HUDEP-2 (cell line): Measurements from ENCODE around the gene ZNF101.

Source experiments
- DNase-seq, 76 experiments: peaks; one replicate each; lab custom pipeline; 2025; ENCODE audit not compliant: unreplicated experiment in 76 of 76; lab: John Stamatoyannopoulos, UW

ZNF101 gene

DNA sequence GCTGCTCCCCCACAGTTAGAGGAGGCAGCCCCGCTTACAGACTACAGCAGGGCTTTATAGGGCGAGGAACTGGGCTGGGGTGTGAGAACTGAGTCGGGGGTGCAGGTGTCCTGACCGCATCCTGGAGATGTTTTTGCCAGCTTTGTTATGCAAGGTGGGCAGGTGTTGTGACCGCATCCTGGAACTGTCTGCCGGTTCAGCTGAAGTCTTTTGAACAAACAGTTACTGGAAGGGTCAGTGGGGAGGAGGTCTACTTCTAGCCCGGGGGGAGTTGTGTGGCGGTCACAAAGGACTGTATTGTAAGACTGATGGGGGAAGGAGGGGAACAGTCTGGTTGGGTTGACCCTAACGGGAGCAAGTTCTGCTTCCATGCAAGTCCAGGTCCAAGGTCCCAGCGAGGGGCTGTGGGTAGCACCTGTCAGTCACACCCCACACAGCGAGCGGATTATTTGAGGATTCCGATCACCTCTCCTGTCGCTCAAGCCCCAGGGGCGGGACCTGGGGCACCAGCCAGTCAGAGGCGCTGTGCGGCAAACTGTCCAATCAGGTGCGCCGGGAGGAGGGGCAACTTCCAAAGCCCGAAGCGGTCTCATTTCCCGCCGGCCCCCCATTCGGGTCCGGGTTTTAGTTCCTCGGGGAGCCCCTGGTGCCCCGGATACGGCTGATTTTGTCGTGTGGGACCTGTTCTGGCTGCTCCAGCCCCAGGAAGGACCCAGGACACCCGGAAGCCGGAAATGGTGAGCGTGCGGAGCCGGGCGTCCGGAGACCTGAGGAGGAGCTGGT is at the start of gene ZNF101:
Gene ZNF101, plus strand, starts transcription at position 610 of the 783 bp plus-strand sequence. Its CDS starts 125 bp downstream, at position 735.
- DNase-seq: peak; percentile 31 to 97 (median 92)

- DNase-seq: no peak
Measured at GRCh38 chr19:19619181-19619848, 49.3 kb upstream of the ZNF101 start.

DNA sequence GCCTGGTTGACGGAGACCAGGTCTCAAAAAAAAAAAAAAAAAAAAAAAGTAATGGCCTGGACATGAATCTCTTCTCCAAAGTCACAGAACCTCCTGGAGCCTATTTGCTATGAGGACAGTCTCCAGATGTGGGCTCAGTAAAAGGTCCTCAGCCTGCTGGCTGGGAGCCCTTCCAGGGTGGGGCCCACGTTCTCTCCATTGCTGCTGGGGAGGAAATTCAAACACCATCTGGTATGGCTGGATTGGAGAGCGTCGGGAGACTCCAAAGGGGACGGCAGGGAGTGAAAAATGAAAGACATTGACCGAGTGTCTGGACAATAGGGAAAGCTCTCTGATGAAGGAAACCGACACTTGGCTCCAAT is 48.8 kb upstream of the ZNF101 start:
- no peak for DNase-seq

DNA sequence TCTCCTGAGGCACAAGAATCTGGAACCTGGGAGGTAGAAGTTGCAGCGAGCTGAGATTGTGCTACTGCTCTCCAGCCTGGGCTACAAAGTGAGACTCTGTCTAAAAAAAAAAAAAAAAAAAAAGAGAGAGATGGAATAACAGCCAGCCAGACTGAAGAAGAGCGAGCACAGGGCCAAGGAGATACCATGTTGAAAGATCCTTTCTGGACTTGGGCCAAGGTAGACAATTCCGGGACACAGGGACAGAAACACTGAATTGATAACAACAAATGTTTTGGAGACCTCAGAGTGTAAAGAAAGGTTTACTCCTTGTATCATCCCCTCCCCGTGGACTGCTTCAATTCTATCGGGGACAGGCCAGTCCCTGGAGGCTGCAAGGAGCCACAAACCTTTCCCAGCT is 45.3 kb upstream of the ZNF101 start:
- no peak for DNase-seq

GRCh38 chr19:19624032-19624570 is 44.5 kb upstream of the ZNF101 start:
- no peak for DNase-seq

GRCh38 chr19:19626516-19627472 is 41.8 kb upstream of the ZNF101 start:
- peak in 1 of 76 experiments; percentile 5 for DNase-seq

DNA sequence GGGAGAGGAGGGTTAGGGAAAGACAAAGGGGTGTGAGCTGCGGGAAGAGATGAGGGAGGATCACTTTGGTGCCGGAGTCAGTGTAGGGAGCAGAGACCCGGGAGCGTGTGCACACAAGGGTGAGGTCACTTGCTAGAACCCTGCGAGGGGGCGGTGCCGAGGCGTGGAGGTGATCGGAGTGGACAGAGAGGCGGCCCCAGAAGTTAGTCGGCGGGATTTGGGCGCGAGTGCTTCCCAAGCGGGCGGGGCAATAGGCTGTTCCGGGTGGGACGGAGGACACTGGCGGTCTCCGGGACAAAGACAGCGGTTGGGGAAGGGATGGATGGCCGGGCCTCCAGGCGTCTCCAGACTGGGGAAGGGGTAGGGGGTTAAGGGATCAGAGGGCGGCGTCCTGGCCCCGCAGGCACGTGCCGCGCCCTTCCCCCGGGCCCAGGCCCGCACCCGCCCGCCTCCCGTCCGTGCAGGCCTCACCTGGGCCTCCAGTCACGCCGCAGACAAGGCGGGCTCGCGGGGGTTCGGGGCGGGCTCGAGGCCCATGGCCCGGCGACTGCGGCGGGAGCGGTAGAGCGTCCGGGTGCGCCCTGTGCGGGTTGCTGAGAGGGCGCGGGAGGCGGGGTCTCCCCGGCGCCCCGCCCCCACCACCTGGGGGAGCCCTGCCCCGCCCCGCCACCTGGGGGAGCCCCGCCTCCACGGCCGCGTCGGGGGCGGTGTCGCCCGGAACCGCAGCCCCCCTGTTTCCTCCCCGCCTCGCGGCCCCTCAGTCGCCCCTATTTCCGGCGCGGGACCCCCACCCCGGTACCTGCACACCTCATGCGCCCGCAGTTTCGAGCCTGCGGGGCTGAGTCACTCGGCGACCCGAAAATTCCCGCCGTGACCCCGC is 40.8 kb upstream of the ZNF101 start, which contains the start of gene LPAR2:
Gene LPAR2, minus strand, starts transcription at position 600 of the 880 bp plus-strand sequence. CDS start 945 bp downstream, outside the sequence.
- no peak for DNase-seq

GRCh38 chr19:19628501-19629134 is 40.0 kb upstream of the ZNF101 start:
- DNase-seq: no peak

DNA sequence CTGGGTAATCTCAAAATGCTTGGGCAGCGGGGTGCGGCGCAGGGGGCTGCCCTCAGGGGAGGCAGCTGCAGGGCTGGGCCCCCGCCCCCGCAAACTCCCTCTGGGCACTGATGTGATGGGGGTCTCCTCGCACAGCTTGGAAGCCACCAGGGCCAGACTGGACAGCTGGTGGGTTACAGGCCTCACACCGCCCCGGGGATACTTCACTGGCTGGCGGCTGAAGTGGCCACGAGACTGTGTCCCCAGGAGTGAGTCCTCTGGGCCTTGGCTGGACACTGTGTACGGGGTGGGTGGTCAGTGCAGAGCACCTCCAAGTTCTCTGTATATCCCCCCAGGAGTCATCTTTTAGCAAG is 38.6 kb upstream of the ZNF101 start:
- no peak for DNase-seq

- no peak for DNase-seq
Measured at GRCh38 chr19:19630426-19630825, 38.2 kb upstream of the ZNF101 start.

DNA sequence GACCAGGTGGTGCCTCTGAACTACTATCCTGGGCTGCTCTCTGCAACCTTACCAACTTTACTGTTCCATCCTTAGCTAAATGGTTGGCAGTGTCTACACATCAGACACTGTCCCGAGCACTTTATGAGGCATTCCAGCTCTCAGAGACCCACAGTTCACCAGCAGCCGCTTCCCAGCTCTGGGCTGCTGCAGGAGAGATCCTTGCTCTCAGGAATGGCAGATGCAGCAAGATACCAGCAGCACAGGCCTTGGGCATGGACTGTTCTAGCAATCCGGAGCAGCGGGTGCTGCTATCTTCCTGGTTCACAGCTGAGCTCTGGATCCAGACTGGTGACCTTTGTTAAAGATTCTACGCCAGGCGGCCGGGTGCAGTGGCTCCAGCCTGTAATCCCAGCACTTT is 37.3 kb upstream of the ZNF101 start:
- no peak for DNase-seq

DNA sequence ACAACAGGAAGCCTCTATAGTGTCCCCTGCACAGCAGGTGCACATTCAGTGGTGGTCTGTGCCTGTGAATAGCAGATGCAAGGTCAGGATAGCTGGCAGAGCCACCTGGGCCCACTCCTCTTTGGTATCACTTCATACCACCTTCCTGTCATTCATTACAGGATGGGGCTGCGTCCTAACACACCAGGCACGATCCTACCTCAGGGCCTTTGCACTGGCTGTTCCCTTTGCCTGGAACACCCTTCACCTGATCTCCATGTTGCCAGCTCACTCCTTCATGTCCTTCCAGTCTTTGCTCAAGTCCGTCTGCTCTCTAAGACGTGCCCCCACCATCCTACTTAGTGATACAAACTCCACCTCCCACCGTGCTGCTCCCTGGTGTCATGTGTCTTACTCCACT is 36.0 kb upstream of the ZNF101 start:
- DNase-seq: no peak

DNA sequence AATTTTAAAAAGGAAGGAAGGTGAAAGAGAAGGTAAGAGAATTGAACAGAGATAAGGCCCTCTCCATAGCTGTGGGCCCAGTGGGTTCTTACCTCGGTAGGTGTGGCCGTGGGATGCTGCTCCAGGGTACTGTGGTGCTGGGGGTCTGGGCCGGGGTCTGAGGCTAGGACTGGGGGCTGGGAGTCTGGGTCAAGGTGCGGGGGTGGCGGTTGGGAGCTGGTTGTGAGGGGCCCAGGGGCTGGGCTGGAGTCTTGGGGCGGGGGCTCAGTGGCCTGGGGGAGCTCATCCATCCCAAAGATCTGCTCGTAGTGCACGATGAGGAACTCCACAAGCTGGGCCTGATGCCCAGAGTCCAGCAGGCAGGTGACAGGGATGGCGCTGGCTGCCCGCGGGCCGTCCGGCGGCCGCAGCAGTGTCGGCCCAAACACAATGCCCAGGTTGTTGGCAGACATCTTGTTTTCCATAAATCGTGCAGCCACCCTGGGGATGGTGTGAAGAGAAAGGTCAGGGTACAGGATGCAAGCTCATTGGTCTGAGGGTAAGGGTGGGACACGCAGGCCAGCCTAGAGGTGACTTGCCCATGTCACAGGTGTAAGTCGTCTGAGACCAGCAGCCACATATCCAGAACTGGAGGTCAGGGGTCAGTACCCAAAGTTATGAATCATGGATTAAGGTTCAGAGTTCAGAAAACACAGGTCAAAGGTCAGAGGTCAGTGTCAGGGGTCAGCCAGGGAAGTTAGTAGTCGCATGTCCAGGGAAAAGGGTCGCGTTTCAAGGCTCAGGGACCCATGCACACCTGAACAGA is 34.7 kb upstream of the ZNF101 start:
- DNase-seq: no peak

DNA sequence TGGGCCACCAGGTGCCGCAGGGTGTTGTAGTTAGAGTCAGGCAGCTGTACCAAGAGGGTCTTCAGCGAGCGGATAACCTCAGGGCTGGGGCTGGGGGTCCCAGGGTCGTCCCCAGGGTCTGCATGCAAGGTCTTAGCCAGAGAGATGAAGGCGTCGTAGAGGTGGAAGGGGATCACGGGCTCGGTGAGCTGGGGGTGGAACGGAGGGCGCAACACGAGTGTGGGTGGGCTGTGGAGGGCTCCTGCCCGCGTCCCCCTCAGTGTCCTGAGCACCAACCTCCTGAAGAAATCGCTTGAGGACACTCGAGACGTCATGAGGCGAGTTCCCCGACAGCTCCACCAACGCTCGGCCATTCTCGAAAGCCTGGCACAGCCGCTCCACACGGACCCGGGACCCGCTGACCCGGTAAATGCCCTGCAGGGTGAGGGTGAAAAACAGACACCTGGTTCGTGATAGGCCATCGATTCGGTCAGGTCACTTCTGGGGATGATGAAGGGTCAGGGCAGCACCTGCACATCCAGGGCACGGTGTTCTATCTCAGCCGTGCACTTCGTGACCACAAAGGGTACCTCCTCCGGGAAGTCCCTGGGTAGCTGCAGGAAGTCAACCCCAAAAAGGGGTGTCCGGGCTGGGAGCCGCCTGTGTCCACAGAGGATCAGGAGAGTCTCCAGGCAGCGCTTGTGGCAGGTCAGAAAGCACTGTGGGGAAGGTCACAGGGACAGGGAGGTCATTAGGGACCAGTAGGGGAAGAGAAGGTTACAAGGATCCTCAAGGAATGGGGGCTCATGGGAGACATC is 33.9 kb upstream of the ZNF101 start:
- DNase-seq: no peak

- no peak for DNase-seq
Measured at GRCh38 chr19:19635313-19635702, 33.3 kb upstream of the ZNF101 start.

DNA sequence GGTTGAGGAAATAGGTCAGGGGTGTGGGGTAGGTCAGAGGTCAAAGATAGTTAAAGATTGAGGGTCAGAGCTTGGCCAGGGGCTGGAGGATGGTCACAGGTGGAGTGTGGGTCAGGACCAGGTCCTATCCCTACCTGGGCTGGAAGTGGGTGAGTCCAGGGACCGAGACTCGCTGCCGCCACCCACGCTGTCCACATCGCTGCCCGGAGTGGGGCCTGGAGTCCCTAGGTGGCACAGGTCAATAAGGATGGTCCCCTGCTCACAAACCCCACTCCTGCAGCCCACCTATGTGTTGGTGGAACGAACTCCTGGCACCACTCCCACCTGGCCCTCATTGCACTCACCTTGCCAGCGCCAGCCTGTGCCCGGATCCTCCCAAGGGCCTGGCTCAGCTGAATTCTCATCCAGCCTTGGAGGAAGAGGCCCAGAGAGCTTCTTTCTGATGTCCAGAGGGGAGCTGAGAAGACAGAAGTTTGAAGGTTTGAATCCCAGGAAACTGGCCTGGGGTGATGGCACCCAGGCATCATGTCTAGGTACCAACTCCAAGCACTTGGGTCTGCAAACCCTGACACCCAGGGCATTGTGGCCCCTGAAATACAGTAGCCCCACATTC is 32.0 kb upstream of the ZNF101 start:
- no peak for DNase-seq

GRCh38 chr19:19637186-19637522 is 31.5 kb upstream of the ZNF101 start:
- no peak for DNase-seq
